GM10248 (cell line): ENCODE measurements around the gene FAM177B.

Source experiments
- CTCF ChIA-PET: fragments of 300-600 bp; sonication (Branson Sonifier 250); formaldehyde crosslinking; extraction: SDS; loops from one replicate; lab custom pipeline; 2021; ENCODE audit warnings: antibody characterized with exemption; lab: Yijun Ruan, JAX
- POLR2A ChIA-PET: fragments of 350-650 bp; sonication (Branson Sonifier 250); formaldehyde crosslinking; extraction: SDS; loops from one replicate; lab custom pipeline; 2020; ENCODE audit warnings: antibody characterized with exemption; lab: Yijun Ruan, JAX
- DNase-seq: peaks from one replicate; pipeline ENCODE4 v3.0.0; 2012; ENCODE audit errors: extremely low spot score
- CTCF ChIP-seq: IDR thresholded peaks from 2 replicates; pipeline ENCODE4 v1.5.1; 2012; ENCODE audit warnings: mild to moderate bottlenecking, low read depth; ENCODE audit errors: extremely low read depth, missing control alignments, control extremely low read depth

The FAM177B gene

DNA sequence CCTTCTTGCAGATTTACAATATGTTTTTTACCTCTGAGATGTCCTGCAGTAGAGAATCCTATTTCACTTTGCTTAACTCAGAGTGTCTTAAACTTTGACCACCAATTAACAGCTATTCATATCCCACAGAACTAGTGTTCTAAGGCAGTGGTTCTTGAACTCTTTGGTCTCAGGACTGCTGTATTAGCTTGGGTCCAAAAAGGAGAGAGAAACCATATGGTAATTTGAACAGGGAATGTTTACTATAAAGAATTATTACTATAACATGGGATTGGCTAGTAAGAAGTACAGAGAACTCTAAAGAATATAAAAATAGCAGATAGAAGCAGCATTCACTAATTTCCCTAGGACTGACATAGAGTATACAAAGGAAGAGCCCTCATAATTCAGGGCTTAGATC, 31.6 kb downstream of the FAM177B start:
- DNase-seq: no peak
- POLR2A ChIA-PET: no interaction called here
- CTCF ChIA-PET: interaction anchor here (1.2 to 1.4 kb wide), 3 partner anchors 8 to 321 kb away, joined by 3 to 4 read pairs (median 4); no protein-coding TSS in a partner anchor
- TF ChIP-seq CTCF: no peak

GRCh38 chr1:222769181-222769580, 32.2 kb downstream of the FAM177B start:
- no peak for TF ChIP-seq CTCF
- DNase-seq: no peak
- ChIA-PET CTCF (interaction anchor here (1.1 to 1.4 kb wide), 3 partner anchors 19 to 321 kb away, joined by 3 to 4 read pairs (median 4); no protein-coding TSS in a partner anchor), POLR2A (no interaction called here)

DNA sequence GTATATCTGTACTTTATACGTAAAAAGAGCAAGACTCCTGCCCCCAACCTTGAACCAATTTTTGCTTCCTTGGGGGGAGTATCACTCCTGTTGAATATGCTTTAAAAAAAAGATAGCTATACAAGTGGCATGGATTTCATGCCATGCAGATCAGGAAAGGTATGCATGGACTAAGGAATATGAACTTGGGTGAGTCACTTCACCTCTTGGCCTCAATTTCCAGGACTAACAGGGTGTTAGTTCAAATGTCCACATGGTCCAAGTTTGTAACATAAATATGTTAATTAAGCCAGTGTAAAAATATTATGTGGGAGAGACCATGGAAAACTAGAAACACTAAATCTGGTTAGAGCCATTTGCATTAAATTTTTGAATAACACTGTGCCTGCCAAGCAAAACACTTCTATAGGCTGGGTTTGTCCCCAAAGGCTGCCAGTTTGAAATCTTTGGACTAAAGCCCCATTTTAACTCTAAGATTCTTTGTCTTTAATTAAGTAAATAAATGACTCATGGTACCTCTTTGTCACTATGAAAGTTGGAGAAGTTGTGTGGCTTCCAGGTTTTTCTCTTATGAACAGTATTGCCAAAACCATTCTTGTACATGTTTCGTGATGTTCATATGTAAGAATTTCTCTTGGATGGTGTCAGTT, 33.1 kb downstream of the FAM177B start:
- no peak for TF ChIP-seq CTCF
- POLR2A ChIA-PET: no interaction called here
- CTCF ChIA-PET: interaction anchor here (1.1 to 1.4 kb wide), 2 partner anchors 20 to 320 kb away, joined by 4 read pairs; no protein-coding TSS in a partner anchor
- no peak for DNase-seq

GRCh38 chr1:222772996-222773379, 36.0 kb downstream of the FAM177B start:
- POLR2A ChIA-PET: no interaction called here
- TF ChIP-seq CTCF: no peak
- DNase-seq: peak; percentile 20
- CTCF ChIA-PET: no interaction called here

GRCh38 chr1:222777463-222777862, 40.5 kb downstream of the FAM177B start:
- no peak for DNase-seq
- CTCF ChIA-PET: interaction anchor here (1.4 kb wide), 1 partner anchor 30 kb away, joined by 3 read pairs; no protein-coding TSS in a partner anchor
- TF ChIP-seq CTCF: no peak
- POLR2A ChIA-PET: no interaction called here

DNA sequence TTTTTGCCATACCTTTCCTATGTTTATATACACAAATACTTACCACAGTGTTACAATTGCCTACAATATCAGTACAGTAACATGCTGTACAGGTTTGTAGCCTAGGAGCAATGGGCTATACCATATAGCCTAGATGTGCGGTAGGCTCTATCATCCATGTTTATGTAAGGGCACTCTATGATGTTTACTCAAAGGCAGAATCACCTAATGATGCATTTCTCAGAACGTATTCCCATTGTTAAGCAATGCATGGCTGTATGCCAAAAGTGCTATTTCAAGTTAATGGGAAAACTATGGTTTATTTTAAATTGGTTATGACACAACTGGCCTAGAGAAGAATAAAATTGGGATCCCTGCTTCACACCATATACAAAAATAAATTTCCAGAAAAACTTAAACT, 41.0 kb downstream of the FAM177B start:
- ChIA-PET POLR2A (no interaction called here), CTCF (no interaction called here)
- DNase-seq: no peak
- TF ChIP-seq CTCF: no peak
